IPS DF 6.9 (cell line): ENCODE measurements around the gene ANKRD42.

Experiments used
- DNase-seq: peaks from one replicate; pipeline ENCODE4 v3.0.0-alpha.2; 2013; ENCODE audit warnings: low read depth, low spot score
- H3K27ac ChIP-seq: one replicate; pipeline ENCODE4 v1.5.1; 2013; ENCODE audit warnings: low read length, control low read depth
- H3K27me3 ChIP-seq: 2 replicates; pipeline ENCODE4 v1.6.1; 2013; ENCODE audit warnings: mild to moderate bottlenecking, low read length; ENCODE audit not compliant: control insufficient read depth, insufficient read depth
- H3K36me3 ChIP-seq: 2 replicates; pipeline ENCODE4 v1.6.1; 2013; ENCODE audit warnings: low read length; ENCODE audit not compliant: control insufficient read depth, insufficient read depth
- H3K4me1 ChIP-seq: 2 replicates; pipeline ENCODE4 v1.6.1; 2013; ENCODE audit warnings: low read length; ENCODE audit not compliant: control insufficient read depth, insufficient read depth
- H3K4me3 ChIP-seq: 2 replicates; pipeline ENCODE4 v1.5.1; 2013; ENCODE audit warnings: mild to moderate bottlenecking, low read length
- H3K9me3 ChIP-seq: 2 replicates; pipeline ENCODE4 v1.6.1; 2013; ENCODE audit warnings: low read length, inconsistent platforms; ENCODE audit not compliant: control insufficient read depth, insufficient read depth
- WGBS: extraction: QIAGEN DNeasy Blood & Tissue Kit; methylation state at CpG from one replicate; pipeline ENCODE4 v1.1.7; 2013; ENCODE audit warnings: mixed read lengths, missing lambda C conversion rate; ENCODE audit not compliant: insufficient read length, insufficient coverage; 5-methylcytosine and 5-hydroxymethylcytosine counted together

The ANKRD42 gene

GRCh38 chr11:83158357-83158786 is 35.1 kb upstream of the ANKRD42 start:
- Histone ChIP-seq H3K9me3 (no peaks in the 10 kb centered on the region), H3K36me3 (no peaks in the 10 kb centered on the region), H3K4me1 (peaks cover 2% of the 10 kb centered on the region; the same call in 1 of the 2 replicates), H3K27me3 (no peaks in the 10 kb centered on the region), H3K4me3 (peak overlapping the region; percentile 99; the same call in 1 of the 2 replicates), H3K27ac (no peak overlapping the region)
- DNase-seq = no peak
- no CpG with 5 or more reads among the region's 5 CpGs for WGBS

GRCh38 chr11:83158965-83159901 is 34.3 kb upstream of the ANKRD42 start:
- H3K4me3 ChIP-seq = peak overlapping the region; percentile 32; the same call in 1 of the 2 replicates
- H3K27me3 ChIP-seq = no peaks in the 10 kb centered on the region
- no CpG with 5 or more reads among the region's 15 CpGs for WGBS
- H3K9me3 ChIP-seq = no peaks in the 10 kb centered on the region
- no peak overlapping the region for H3K27ac ChIP-seq
- no peaks in the 10 kb centered on the region for H3K36me3 ChIP-seq
- no peak for DNase-seq
- H3K4me1 ChIP-seq = peaks cover 2% of the 10 kb centered on the region; the same call in 1 of the 2 replicates

GRCh38 chr11:83159902-83160865 is 33.3 kb upstream of the ANKRD42 start:
- Histone ChIP-seq H3K4me3 (no peak overlapping the region), H3K9me3 (no peaks in the 10 kb centered on the region), H3K4me1 (peaks cover 2% of the 10 kb centered on the region; the same call in 1 of the 2 replicates), H3K27ac (no peak overlapping the region), H3K27me3 (no peaks in the 10 kb centered on the region), H3K36me3 (0 out of 2 replicates have a peak, but pooled peaks cover 2% of the 10 kb centered on the region)
- DNase-seq = no peak
- no CpG with 5 or more reads among the region's 6 CpGs for WGBS

DNA sequence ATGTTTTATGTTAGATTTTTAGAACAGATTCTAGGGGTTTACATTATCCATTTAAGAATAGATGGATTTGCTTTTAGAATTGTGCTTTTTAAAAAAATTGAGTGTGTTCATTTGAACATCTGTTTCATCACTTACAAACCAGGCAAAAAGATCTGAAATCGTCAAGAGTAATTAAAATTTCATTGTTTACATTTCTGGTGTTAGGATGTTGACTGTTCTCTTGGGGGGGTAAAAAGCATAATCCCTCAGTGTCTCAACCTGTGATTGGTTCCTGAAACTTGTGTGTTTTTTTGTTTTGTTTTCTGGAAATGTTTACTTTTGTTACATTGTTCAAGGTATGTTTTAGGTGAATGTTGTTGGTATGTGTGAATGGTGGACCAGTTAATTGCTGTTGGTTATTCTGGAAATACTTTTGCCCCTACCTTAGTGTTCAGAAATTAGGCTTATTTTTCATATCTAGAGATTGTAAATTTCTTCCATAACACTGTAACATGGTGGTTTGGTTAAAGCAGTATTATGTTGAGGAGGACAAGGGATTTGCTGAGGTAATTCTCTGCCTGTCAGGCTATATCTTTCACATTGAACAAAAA is 31.8 kb upstream of the ANKRD42 start:
- H3K4me3 ChIP-seq = no peak overlapping the region
- H3K4me1 ChIP-seq = peaks cover 2% of the 10 kb centered on the region; the same call in 1 of the 2 replicates
- H3K36me3 ChIP-seq = peaks cover 12% of the 10 kb centered on the region; the same call in 1 of the 2 replicates
- no peaks in the 10 kb centered on the region for H3K27me3 ChIP-seq
- no peak overlapping the region for H3K27ac ChIP-seq
- H3K9me3 ChIP-seq = no peaks in the 10 kb centered on the region
- no peak for DNase-seq
- WGBS = no CpG with 5 or more reads among the region's 1 CpG

DNA sequence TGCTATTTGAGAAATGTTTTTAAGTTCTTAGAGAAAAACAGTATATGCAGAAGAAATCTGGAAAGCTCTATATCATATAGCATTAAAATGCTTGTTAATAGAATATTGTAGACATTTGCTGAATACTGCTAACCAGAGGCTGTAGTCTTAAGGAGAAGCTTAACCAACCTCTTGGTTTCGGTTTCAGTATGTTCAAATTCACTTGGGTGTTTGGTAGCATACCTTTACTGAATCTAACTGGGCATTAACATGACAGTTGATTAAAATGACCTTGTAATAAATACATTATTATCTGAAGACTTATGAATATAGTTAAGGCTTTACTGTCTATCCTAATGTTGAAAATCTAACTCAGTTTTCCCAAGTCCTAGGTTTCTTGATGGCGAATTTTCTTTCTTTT is 31.1 kb upstream of the ANKRD42 start:
- WGBS = no CpG with 5 or more reads among the region's 2 CpGs
- Histone ChIP-seq H3K4me1 (peaks cover 2% of the 10 kb centered on the region; the same call in 1 of the 2 replicates), H3K27ac (no peak overlapping the region), H3K4me3 (no peak overlapping the region), H3K9me3 (no peaks in the 10 kb centered on the region), H3K27me3 (no peaks in the 10 kb centered on the region), H3K36me3 (peaks cover 13% of the 10 kb centered on the region; the same call in 1 of the 2 replicates)
- DNase-seq = no peak

- no peak for DNase-seq
- no CpG with 5 or more reads among the region's 11 CpGs for WGBS
- Histone ChIP-seq H3K4me3 (no peak overlapping the region), H3K27me3 (no peaks in the 10 kb centered on the region), H3K36me3 (peaks cover 31% of the 10 kb centered on the region; the same call in 1 of the 2 replicates), H3K4me1 (no peaks in the 10 kb centered on the region), H3K27ac (no peak overlapping the region), H3K9me3 (no peaks in the 10 kb centered on the region)
These were observed 27.2 kb upstream of the ANKRD42 start for GRCh38 chr11:83166193-83166866.

DNA sequence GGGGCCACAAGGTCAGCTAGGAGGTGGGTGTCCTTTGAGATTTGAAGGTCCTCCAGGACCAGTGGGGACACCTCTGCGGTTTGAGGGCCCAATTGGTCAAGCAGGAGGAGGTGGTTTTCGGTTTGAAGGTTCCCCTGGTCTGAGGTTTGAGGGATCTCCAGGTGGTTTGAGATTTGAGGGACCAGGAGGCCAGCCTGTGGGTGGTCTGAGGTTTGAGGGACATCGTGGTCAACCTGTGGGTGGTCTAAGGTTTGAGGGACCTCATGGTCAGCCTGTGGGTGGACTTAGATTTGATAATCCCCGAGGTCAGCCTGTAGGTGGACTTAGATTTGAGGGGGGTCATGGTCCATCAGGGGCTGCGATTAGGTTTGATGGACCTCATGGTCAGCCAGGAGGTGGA is 24.8 kb upstream of the ANKRD42 start:
- no peaks in the 10 kb centered on the region for H3K9me3 ChIP-seq
- no peak overlapping the region for H3K4me3 ChIP-seq
- no peak for DNase-seq
- no peaks in the 10 kb centered on the region for H3K27me3 ChIP-seq
- H3K27ac ChIP-seq = no peak overlapping the region
- WGBS = no CpG with 5 or more reads among the region's 5 CpGs
- H3K4me1 ChIP-seq = no peaks in the 10 kb centered on the region
- peaks cover 31% of the 10 kb centered on the region; the same call in 1 of the 2 replicates for H3K36me3 ChIP-seq

DNA sequence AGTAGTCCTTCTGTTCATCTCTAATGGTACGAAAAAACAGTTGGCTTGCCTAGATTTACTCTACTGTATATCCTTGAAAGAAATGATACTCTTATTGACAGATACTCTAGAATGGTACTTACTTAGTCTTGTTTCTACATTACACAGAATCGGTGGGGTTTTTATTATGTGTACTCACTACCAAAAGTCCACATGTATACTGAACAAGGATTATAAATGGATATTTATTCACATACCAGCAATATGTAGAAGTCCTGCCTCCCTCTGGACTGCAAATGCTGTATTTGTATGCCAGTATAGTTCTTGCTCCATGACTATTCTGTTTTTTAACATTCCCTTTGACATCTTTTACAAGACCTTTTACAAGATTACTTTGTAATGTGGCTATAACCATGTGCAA is 22.6 kb upstream of the ANKRD42 start:
- H3K4me3 ChIP-seq = no peak overlapping the region
- no peaks in the 10 kb centered on the region for H3K4me1 ChIP-seq
- H3K9me3 ChIP-seq = no peaks in the 10 kb centered on the region
- no CpG with 5 or more reads among the region's 2 CpGs for WGBS
- H3K27me3 ChIP-seq = no peaks in the 10 kb centered on the region
- DNase-seq = no peak
- H3K27ac ChIP-seq = no peak overlapping the region
- peaks cover 25% of the 10 kb centered on the region; the same call in 1 of the 2 replicates for H3K36me3 ChIP-seq

GRCh38 chr11:83172551-83172950 is 21.0 kb upstream of the ANKRD42 start:
- H3K36me3 ChIP-seq = peaks cover 15% of the 10 kb centered on the region; the same call in 1 of the 2 replicates
- H3K4me3 ChIP-seq = no peak overlapping the region
- WGBS = no CpG with 5 or more reads among the region's 4 CpGs
- H3K27ac ChIP-seq = no peak overlapping the region
- DNase-seq = no peak
- H3K9me3 ChIP-seq = no peaks in the 10 kb centered on the region
- no peaks in the 10 kb centered on the region for H3K27me3 ChIP-seq
- no peaks in the 10 kb centered on the region for H3K4me1 ChIP-seq
